H1 (cell line): Measurements from ENCODE around the gene DAPK2. TPM values are rescaled to one million over a fixed set of nuclear protein-coding genes. Genes with fewer than 3 reads are reported as not detected.

Experiments used
- E2F6 ChIP-seq: IDR thresholded peaks from 2 replicates; pipeline ENCODE4 v1.6.1; 2012; ENCODE audit warnings: inconsistent platforms
- FOSL1 ChIP-seq: IDR thresholded peaks from 2 replicates; pipeline ENCODE4 v1.6.1; 2011; ENCODE audit warnings: mild to moderate bottlenecking, low read depth, low read length, moderate library complexity; ENCODE audit not compliant: insufficient read depth
- GABPA ChIP-seq: IDR thresholded peaks from 2 replicates; pipeline ENCODE4 v1.6.1; 2011; ENCODE audit warnings: mild to moderate bottlenecking, low read length, moderate library complexity, borderline replicate concordance; ENCODE audit not compliant: insufficient read depth
- HDAC6 ChIP-seq: IDR thresholded peaks from one replicate; pipeline ENCODE4 v1.7.1; 2012; ENCODE audit warnings: low read depth, mild to moderate bottlenecking, inconsistent platforms, low read length, moderate library complexity
- NANOG ChIP-seq: IDR thresholded peaks from 2 replicates; pipeline ENCODE4 v1.6.1; 2011; ENCODE audit warnings: low read length, low read depth, mild to moderate bottlenecking, inconsistent platforms; ENCODE audit not compliant: insufficient read depth, poor library complexity, severe bottlenecking
- SIX5 ChIP-seq: IDR thresholded peaks from 2 replicates; pipeline ENCODE4 v1.6.1; 2011; ENCODE audit warnings: mild to moderate bottlenecking, low read depth, low read length
- SP1 ChIP-seq: IDR thresholded peaks from 2 replicates; pipeline ENCODE4 v1.6.1; 2011; ENCODE audit warnings: low read depth, low read length
- SUZ12 ChIP-seq: fragments of 200-600 bp; sonication (generic); IDR thresholded peaks from 2 replicates; pipeline ENCODE4 v1.6.1; 2012; ENCODE audit warnings: mild to moderate bottlenecking, inconsistent platforms, low read length, moderate library complexity, mixed read lengths
- TAF1 ChIP-seq: IDR thresholded peaks from 2 replicates; pipeline ENCODE4 v1.6.1; 2011; ENCODE audit warnings: mild to moderate bottlenecking, low read depth, low read length
- TCF12 ChIP-seq: IDR thresholded peaks from 2 replicates; pipeline ENCODE4 v1.6.1; 2011; ENCODE audit warnings: low read depth, mild to moderate bottlenecking, low read length
- ZNF274 ChIP-seq: IDR thresholded peaks from 2 replicates; pipeline ENCODE4 v1.7.0; 2012; ENCODE audit warnings: low read length, borderline replicate concordance; ENCODE audit errors: extremely low read depth
- polyA plus RNA-seq, 7 experiments: library from polyadenylated mRNA; depleted of rRNA in 3 of 7; stranded (reverse) in 5 of 7; unstranded in 2 of 7; fragments of >200 nt in 5 of 7; fragments of 200-250 nt in 2 of 7; gene quantifications; 1 replicate in 5 of 7; 2 replicates in 1 of 7; 4 replicates in 1 of 7; pipeline versions ENCODE4 v1.2.1 to v1.2.3, GENCODE V29; 2011 to 2013; ENCODE audit warnings: missing spikeins in 2 of 7, mixed read lengths in 2 of 7
- total RNA-seq: library from RNA; stranded (reverse); fragmentation: NEBNext Ultra II Directional; extraction: Animal tissue kit (Norgen Biotek cat#: 25700); gene quantifications from 2 replicates; pipeline ENCODE4 v1.2.1, GENCODE V29; 2021
- TF ChIP-seq, protein P1 (sequence below): fragments of 300-600 bp; sonication (generic); IDR thresholded peaks from 2 replicates; pipeline ENCODE4 v1.7.1; 2012; ENCODE audit warnings: low read length, moderate library complexity, mild to moderate bottlenecking, inconsistent platforms; ENCODE audit not compliant: insufficient replicate concordance

The DAPK2 gene
- total and polyA plus RNA-seq, 2 of the 8 experiments (the other 6 are each of a cell fraction or from before 2014, with no cell fraction given), result 1.8 to 2.9 TPM

GRCh38 chr15:63905131-63905530, 141.2 kb downstream of the DAPK2 start (continued):
- TF ChIP-seq, protein P1, sequence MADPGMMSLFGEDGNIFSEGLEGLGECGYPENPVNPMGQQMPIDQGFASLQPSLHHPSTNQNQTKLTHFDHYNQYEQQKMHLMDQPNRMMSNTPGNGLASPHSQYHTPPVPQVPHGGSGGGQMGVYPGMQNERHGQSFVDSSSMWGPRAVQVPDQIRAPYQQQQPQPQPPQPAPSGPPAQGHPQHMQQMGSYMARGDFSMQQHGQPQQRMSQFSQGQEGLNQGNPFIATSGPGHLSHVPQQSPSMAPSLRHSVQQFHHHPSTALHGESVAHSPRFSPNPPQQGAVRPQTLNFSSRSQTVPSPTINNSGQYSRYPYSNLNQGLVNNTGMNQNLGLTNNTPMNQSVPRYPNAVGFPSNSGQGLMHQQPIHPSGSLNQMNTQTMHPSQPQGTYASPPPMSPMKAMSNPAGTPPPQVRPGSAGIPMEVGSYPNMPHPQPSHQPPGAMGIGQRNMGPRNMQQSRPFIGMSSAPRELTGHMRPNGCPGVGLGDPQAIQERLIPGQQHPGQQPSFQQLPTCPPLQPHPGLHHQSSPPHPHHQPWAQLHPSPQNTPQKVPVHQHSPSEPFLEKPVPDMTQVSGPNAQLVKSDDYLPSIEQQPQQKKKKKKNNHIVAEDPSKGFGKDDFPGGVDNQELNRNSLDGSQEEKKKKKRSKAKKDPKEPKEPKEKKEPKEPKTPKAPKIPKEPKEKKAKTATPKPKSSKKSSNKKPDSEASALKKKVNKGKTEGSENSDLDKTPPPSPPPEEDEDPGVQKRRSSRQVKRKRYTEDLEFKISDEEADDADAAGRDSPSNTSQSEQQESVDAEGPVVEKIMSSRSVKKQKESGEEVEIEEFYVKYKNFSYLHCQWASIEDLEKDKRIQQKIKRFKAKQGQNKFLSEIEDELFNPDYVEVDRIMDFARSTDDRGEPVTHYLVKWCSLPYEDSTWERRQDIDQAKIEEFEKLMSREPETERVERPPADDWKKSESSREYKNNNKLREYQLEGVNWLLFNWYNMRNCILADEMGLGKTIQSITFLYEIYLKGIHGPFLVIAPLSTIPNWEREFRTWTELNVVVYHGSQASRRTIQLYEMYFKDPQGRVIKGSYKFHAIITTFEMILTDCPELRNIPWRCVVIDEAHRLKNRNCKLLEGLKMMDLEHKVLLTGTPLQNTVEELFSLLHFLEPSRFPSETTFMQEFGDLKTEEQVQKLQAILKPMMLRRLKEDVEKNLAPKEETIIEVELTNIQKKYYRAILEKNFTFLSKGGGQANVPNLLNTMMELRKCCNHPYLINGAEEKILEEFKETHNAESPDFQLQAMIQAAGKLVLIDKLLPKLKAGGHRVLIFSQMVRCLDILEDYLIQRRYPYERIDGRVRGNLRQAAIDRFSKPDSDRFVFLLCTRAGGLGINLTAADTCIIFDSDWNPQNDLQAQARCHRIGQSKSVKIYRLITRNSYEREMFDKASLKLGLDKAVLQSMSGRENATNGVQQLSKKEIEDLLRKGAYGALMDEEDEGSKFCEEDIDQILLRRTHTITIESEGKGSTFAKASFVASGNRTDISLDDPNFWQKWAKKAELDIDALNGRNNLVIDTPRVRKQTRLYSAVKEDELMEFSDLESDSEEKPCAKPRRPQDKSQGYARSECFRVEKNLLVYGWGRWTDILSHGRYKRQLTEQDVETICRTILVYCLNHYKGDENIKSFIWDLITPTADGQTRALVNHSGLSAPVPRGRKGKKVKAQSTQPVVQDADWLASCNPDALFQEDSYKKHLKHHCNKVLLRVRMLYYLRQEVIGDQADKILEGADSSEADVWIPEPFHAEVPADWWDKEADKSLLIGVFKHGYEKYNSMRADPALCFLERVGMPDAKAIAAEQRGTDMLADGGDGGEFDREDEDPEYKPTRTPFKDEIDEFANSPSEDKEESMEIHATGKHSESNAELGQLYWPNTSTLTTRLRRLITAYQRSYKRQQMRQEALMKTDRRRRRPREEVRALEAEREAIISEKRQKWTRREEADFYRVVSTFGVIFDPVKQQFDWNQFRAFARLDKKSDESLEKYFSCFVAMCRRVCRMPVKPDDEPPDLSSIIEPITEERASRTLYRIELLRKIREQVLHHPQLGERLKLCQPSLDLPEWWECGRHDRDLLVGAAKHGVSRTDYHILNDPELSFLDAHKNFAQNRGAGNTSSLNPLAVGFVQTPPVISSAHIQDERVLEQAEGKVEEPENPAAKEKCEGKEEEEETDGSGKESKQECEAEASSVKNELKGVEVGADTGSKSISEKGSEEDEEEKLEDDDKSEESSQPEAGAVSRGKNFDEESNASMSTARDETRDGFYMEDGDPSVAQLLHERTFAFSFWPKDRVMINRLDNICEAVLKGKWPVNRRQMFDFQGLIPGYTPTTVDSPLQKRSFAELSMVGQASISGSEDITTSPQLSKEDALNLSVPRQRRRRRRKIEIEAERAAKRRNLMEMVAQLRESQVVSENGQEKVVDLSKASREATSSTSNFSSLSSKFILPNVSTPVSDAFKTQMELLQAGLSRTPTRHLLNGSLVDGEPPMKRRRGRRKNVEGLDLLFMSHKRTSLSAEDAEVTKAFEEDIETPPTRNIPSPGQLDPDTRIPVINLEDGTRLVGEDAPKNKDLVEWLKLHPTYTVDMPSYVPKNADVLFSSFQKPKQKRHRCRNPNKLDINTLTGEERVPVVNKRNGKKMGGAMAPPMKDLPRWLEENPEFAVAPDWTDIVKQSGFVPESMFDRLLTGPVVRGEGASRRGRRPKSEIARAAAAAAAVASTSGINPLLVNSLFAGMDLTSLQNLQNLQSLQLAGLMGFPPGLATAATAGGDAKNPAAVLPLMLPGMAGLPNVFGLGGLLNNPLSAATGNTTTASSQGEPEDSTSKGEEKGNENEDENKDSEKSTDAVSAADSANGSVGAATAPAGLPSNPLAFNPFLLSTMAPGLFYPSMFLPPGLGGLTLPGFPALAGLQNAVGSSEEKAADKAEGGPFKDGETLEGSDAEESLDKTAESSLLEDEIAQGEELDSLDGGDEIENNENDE, result no peak
- TF ChIP-seq SUZ12 (no peak), TAF1 (no peak), E2F6 (no peak), NANOG (no peak), HDAC6 (no peak), TCF12 (no peak), GABPA (no peak), FOSL1 (no peak), SIX5 (no peak), ZNF274 (no peak), SP1 (no peak)
